Mononuclear cell (primary cell): Measurements from ENCODE around the gene PRR23C. TPM values are rescaled to one million over a fixed set of nuclear protein-coding genes. Genes with fewer than 3 reads are reported as not detected.

Source experiments
- H3K27me3 ChIP-seq: 2 replicates; pipeline ENCODE4 v1.6.0; 2011; ENCODE audit warnings: low read length, control low read depth; ENCODE audit not compliant: insufficient read depth
- H3K4me1 ChIP-seq: 2 replicates; pipeline ENCODE4 v1.5.1; 2011; ENCODE audit warnings: mild to moderate bottlenecking, low read length, control low read depth; ENCODE audit not compliant: insufficient read depth
- H3K4me3 ChIP-seq: 2 replicates; pipeline ENCODE4 v1.5.1; 2011; ENCODE audit warnings: mild to moderate bottlenecking, low read length, moderate library complexity
- H3K9me3 ChIP-seq: 2 replicates; pipeline ENCODE4 v1.5.1; 2011; ENCODE audit warnings: low read depth, mild to moderate bottlenecking, control low read depth, low read length
- total RNA-seq: library from RNA; depleted of rRNA; stranded (reverse); fragments of >200 nt; gene quantifications from one replicate; pipeline ENCODE4 v1.2.3, GENCODE V29; 2012

Gene PRR23C
- total RNA-seq, 1 donor, result not detected

DNA sequence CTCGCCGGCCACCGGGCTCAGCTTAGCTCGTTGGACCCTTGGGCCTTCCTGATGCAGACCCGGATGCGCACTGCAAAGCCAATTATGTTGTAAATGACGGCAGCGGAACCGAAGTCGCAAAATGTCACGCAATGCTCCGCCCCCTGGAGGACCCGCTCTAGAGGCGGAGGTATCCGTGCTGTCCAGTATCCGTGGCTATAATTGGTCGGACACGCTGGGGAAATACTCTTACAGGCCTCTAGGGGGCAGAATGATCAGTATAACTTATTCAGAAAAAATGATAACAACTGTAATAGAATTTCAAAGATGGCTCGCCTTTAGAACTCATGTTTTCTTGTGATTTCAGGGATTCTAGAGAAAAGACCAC, 23.8 kb downstream of the PRR23C start, which contains the start of gene PRR23B:
TSS of gene PRR23B (minus strand) at position 59 of the 367 bp plus-strand sequence. CDS start 265 bp downstream, outside the sequence.
- H3K27me3 ChIP-seq, result no peaks in the 10 kb centered on the region
- H3K9me3 ChIP-seq, result no peaks in the 10 kb centered on the region
- H3K4me3 ChIP-seq, result no peak within 1 kb of the TSS
- no peaks in the 10 kb centered on the region for H3K4me1 ChIP-seq

DNA sequence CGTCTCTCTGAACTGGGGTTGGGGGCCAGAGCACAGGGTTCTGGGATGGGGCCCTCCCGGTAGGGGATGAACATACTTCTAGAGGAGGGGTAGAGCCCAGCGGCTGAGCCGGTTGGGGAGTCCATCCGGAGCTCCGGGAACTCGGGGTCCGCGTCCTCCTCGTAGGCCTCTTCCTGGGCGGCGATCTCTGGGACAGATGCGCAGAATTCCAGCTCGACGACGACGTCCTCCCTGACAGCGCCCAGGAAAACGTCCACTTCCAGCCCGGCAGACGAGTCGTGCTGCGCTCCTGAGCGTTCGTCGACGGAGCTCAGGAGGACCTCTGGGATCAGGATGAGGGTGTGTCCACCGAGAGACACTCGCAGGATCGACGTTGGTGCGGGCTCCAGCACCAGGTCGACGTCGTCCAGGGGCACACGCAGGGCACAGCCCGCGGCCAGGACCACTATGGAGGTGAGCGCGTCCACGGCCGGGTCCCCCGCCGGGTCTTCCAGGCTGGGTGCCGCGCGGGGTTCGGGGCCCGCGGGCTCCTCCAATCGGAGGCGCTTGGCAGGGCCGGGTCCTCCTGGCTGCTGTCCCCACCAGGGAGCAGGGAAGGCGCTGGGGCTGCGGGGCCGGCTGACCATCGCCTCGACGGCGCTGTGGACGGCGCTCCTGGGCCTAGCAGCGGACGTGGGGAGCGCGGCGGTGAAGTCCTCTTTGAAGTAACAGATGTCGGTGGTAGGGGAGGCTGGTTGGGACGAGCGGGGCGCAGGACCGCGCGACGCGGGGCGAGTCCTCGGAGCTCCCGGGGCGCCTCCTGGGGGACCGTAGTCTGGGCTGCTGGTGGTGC, 24.4 kb downstream of the PRR23C start:
- no peaks in the 10 kb centered on the region for H3K9me3 ChIP-seq
- H3K27me3 ChIP-seq, result no peaks in the 10 kb centered on the region
- H3K4me1 ChIP-seq, result no peaks in the 10 kb centered on the region
- no peak overlapping the region for H3K4me3 ChIP-seq

DNA sequence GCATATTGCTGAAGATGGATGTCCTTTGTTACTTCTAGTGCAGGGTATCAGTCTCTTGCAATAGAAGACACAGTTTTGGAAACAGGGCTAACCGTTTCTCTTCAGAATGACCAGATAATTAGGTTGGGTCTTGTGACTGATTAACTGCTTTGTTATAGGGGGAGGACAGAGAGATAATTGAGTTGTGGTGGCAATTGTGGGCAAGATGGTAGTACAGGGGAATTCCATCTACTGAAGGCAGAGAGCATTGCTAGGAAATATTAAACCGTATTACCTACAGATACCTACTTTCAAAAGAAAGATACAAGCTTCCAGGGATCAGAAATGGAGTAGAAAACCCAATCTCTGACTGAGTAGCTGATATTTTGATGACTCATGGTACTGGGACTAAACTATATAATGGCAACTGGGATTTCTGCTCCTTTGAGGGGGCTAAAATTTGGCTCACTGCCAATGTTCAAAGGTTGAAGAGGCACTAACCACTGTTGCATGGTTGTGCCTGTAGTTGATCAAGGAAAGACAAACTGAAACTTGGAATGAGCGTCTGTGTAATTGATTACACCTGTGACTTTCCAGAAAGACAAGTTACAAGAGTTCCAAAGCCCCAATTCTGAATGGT, 28.2 kb downstream of the PRR23C start:
- H3K9me3 ChIP-seq, result no peaks in the 10 kb centered on the region
- no peak overlapping the region for H3K4me3 ChIP-seq
- H3K27me3 ChIP-seq, result no peaks in the 10 kb centered on the region
- H3K4me1 ChIP-seq, result no peaks in the 10 kb centered on the region

DNA sequence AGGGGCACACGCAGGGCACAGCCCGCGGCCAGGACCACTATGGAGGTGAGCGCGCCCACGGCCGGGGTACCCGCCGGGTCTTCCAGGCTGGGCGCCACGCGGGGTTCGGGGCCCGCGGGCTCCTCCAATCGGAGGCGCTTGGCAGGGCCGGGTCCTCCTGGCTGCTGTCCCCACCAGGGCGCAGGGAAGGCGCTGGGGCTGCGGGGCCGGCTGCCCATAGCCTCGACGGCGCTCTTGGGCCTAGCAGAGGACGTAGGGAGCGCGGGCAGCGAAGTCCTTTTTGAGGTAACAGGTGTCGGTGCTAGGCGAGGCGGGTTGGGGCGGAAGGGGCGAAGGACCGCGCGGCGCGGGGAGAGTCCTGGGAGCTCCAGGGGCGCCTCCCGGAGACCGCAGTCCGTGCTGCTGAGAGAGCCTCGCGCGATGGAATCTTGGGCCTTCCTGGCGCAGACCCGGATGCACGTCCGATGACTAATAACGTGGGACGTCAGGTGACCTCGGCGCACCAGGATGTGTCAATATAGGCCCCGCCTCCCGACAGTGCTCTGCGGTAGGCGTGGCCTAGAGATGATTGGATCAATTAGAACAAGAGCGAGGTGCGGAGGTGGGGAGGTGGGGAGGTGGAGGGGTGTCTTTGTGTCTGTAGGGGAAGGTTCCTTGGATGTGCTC, 38.5 kb downstream of the PRR23C start, which contains the start of gene PRR23A:
TSS of gene PRR23A (minus strand) at position 218 of the 666 bp plus-strand sequence. CDS start at position 218, 0 bp downstream.
- Histone ChIP-seq H3K4me1 (no peaks in the 10 kb centered on the region), H3K4me3 (no peak within 1 kb of the TSS), H3K9me3 (no peaks in the 10 kb centered on the region), H3K27me3 (no peaks in the 10 kb centered on the region)

DNA sequence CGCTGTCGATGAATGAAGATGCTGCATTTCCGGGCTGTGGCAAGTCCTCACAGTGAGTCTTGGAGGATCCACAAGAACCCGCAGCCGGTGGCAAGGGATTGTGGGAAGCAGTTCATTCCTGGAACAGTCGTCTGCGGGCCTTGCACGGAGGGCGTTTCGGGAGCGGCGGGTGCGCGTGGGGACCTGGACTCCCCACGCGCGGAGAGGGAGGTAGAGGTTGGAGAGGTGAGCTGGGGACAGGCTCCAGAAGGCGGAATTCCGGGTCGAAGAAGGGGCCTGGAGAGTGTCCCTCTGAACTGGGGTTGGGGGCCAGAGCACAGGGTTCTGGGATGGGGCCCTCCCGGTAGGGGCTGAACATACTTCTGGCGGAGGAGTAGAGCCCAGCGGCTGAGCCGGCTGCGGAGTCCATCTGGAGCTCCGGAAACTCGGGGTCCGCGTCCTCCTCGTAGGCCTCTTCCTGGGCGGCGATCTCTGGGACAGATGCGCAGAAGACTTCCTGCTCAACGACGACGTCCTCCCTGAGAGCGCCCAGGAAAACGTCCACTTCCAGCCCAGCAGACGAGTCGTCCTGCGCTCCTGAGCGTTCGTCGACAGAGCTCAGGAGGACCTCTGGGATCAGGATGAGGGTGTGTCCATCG, 39.2 kb downstream of the PRR23C start:
- Histone ChIP-seq H3K4me3 (no peak overlapping the region), H3K4me1 (no peaks in the 10 kb centered on the region), H3K9me3 (no peaks in the 10 kb centered on the region), H3K27me3 (no peaks in the 10 kb centered on the region)

DNA sequence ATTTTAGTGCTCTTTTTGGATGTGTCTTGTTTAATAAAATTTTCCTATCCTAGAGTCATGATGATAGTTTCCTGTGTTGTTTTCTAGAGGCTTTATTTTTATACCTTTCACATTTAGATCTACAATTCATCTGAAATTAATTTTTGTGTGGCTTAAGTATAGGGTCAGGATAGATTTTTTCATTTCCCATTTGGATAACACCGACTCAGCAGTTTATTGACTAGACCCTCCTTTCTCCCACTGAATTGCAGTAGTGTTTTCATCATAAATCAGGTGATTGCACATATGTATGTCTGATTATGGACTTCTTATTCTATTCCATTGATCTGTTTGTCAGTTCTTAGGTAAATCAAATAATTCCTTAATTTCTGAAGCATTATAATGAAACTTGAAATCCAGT, 49.0 kb downstream of the PRR23C start:
- Histone ChIP-seq H3K27me3 (peaks cover 10% of the 10 kb centered on the region), H3K4me1 (no peaks in the 10 kb centered on the region), H3K9me3 (no peaks in the 10 kb centered on the region), H3K4me3 (no peak overlapping the region)

Other genes starting within 250 kb of the PRR23C start
- gene PIK3CB, start 210.0 kb downstream of the PRR23C start, total RNA-seq, result 21.2 TPM
- not detected for gene FOXL2, start 97.8 kb downstream of the PRR23C start, total RNA-seq
- gene FOXL2NB, start 97.7 kb downstream of the PRR23C start, total RNA-seq, result under 0.01 TPM
- not detected for gene PRR23A, start 38.6 kb downstream of the PRR23C start, total RNA-seq
- not detected for gene PRR23B, start 24.0 kb downstream of the PRR23C start, total RNA-seq